Cerebellar cortex (tissue), 1 donor: ENCODE measurements around the gene NUMB.

Source experiments
- DNase-seq: peaks from one replicate; pipeline ENCODE4 v3.0.0-alpha.2; 2015; ENCODE audit warnings: low spot score

Gene NUMB

DNA sequence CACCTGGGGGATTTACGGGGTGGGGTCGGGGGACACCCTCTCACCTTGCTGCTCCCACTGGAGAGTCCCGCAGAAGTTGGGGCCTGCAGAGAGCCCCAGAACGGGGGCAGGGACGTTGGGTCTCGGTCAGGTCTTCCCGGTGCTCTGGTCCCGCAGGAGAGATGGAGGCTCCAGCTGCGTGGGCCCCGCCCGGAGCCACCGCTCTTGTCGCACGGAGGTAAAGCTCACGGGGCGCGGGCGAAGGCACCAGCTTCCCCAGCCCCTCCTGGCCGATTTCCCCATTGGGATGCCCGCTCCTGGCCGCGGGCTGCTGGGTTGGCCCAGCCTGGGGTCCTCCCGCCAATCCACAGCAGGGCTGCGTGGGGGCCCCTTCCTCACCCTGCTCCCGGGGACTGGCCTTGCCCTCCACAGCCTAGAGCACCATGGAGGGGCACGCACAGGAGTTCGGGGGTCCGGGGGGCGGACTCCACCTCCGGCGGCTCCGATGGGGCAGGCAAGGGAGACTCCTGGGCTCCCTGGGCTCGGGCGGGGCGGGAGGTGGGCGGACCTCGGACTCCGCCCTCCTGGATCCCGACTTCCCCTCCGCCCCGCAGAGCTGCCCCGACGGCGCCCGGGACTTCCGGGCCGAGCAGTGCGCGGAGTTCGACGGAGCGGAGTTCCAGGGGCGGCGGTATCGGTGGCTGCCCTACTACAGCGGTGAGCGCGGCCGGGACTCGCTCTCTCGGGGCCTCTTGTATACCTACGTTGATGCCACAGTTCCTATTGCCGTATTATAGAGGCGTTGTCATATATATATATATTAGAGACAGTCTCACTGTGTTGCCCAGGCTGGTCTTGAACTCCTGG, 212.6 kb downstream of the NUMB start:
- DNase-seq: no peak

DNA sequence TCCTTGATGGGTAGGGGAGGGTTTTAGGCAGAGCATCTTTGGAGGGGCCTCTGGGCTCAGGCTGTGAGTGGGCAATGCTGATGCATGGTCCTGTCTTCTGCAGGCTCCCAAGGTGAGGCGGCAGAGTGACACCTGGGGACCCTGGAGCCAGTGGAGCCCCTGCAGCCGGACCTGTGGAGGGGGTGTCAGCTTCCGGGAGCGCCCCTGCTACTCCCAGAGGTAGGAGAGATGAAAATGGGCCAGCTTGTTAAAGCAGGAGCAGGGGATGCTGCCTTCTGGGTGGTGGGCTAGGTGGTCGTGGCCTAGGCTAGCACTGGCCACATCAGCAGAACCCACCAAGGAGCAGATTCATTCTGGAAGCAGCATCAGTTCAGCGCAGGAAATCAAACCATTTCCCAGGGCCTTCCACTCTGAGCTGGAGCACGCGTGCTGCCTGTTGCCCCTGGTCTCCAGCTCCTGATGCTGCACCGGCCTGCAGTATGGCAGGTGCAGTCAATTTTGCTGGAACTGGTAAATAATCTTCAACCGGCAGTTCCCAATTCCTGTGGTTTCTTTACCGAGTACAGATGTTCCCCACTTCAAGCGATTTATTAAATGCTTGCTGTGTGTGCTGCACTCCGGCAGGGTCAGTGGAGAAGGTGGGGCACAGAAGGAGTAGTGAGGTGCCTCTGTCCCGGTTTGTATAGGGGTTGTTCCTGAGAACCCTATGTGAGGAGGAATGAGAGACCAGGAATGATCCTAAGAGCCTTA, 213.6 kb downstream of the NUMB start:
- no peak for DNase-seq

DNA sequence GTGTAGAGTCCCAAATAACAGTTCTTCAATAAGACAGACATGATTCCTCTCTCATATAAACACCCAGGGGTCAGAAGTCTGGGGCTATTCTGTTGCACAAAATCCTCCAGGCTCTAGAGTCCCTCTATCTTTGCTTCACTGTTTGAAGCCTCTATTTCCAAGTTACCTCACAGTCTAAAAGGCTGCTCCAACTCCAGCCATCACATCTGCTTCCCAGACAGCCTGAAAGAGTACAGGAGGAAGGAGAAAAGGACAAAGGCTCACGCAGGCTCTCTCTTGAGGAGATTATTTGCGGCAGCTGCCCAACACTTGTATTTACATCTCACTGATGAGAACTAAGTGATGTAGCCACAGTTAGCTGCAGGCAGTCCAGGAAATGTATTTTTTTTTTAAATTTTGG, 214.6 kb downstream of the NUMB start:
- no peak for DNase-seq

DNA sequence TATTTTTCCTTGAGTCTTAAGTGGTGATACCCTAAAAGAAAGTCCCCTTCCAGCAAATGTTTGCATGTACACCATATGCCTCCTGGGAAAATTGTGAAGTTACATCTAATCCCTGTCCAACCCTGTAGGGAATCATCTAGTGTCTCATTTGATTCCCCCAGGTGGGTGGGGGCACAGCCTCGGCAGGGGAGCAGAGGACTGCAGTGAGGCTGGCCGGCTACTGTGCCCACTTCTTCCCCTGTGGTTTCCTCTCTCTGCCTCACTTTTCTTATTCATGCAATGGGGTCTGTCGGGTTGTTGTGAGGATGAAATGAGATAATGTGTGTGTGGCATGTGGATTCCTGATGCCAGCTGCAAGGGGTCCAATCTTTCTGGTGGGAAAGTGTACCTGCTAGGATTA, 215.0 kb downstream of the NUMB start:
- DNase-seq: no peak

DNA sequence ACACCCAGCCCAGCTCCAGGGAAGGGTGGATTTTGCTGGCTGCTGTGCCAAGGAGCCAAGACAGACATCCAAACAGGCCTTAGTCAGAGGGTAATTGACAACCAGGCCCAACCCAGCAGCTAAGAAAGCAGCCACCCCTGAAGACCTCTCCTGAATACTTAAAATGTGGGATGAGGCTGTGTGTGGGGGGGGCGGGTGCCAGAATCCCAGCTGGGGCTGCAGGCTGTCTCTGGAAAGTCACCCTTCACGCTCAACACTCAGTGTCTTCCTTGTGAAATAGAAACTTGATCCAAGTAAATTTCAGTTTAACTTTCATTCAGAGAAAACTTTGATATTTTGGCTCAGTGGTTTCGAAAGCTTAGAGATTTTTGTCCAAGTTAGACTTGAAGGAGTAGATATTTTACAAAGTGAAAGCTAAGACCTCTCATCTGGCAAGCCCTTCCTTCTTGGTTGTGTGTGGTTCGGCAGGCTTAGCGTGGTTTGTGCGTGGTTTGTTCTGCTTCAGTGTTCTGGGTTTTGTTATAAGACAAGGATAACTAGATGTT, 215.9 kb downstream of the NUMB start:
- no peak for DNase-seq

DNA sequence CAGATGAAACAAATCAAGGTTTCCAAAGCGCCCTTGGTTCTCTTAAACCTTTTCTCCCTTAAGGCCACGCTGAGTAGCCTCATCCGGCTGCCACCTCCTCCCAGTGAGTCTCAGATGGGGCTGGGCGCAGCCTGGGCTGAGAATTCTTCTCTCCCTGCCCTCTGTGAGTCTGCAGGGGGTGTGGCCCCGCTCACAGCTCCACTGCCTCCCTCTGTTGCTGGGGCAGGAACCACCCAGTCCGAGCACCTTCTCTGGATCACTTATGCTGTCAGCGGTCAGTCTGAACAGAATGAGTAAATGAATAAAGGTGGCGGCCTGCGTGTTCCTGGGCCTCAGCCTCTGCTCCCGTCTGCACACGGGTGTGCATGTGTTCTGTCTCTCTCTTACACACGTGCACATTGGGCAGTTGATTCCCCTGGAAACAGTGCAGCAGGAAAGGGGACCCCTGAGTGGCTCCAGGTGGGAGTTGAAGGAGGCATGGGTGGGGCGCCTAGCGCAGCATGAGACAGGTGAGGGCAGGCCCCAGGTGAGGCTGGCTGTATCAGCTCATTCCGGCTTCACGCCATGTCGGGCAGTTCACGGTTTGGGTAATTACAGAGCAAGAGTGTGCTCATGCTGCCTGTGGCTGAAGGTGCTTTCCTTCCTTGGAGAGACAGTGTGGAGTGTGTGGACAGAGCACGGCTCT, 216.7 kb downstream of the NUMB start:
- no peak for DNase-seq

DNA sequence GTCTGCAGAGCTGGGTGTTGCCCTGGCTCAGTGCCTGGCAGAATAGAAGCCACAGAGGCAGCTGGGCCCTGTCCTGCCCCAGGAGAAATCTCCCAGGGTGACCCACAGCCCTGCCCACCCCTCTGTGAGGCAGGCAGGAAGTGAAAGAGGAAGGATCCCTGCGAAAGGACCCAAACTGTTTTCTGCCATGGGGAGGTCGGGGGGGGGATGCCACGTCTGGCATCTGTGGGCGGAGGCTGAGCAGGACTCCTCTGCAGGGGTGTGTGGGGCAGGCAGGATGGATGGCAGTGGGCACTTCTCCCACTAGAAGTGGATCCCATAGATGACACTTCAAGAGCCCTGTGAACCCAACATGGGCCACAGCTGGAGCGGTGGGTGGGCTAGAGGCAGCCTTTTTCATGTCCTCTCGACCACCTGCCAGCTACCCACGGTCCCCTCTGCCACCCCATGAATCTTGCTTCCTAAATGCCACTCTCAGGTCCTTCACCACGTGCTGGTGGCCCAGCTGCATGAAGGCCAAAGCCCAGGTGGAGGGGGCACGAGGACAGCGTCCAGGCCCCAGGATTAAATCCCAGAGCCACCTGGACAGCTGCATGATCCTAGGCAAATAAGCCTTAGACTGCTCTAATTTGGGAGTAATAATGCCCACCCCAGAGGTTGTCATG, 217.4 kb downstream of the NUMB start:
- no peak for DNase-seq

DNA sequence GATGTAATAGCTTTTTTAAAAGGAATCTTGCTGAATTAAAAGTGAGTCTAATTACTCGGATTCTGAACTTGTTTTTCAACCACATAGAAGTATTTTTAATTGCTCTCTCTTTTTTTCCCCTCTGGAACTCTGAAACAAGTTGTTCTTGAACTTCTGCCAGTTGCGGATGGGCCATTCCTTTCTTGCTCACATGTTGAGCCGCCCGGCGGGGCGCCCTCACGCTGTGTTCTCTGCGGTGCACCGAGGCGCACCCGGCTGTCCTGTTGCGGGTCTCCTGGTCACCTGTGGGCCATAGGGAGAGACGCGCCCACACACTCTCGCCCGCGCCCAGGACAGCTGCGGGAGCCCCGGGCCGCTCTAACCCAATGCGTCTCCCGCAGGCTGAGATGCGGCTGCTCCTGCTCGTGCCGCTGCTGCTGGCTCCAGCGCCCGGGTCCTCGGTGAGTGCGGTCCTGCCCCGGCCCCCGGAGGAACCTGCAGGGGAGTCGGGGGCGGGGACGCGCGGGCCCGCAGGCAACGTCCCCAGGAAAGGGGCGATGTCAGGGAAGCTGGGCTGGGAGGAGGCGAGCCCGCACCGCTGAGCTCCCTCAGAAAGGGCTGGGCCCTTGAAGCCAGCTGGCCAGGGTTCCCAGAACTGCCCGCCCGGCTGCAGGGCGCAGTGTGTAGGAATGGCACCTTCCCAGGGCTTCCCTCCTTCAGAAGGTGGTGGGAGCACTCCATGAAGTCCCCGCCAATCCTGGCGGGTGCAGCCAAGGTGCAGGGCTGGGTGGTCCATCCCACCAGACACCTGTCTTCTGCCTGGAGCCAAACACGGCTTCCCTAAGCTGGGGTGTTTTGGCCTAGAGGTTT, 218.7 kb downstream of the NUMB start:
- peak; percentile 7 for DNase-seq

DNA sequence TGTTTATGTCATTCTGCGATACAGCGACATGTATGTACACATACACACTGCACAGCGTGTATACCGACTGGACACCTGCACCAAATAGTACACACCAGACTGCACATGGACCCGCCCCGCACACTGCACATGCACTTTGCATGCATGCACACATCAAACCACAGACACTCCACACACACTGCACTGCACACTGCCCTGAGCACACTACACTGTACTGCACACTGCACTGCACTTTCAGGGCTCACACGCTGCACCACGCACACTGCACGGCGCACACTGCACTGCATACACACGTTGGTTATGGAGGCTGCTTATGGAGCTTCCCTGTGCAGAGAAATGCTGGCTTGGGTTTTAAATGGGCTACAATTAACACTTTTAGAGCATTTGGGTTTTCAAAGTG, 219.4 kb downstream of the NUMB start:
- DNase-seq: no peak

DNA sequence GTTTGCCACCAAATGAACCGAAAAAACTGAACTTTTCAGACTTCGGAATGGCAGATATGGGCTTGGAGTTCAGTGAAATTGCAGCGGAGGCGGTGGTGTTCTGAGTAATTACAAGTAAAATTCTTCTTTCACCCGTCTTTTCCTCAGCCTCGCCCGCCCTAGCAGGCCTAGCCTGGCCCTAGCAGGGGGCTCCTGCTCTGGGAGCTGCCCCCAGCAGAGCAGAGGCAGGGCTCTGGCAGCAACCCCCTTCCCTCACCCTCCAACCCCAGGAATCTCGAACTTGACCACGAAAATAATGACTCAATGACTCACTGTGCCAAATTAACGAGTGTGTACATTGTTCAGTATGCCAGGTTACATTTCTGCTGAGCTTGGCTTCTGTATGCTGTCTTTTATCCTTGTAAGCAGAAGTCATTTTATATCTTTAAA, 219.9 kb downstream of the NUMB start:
- no peak for DNase-seq

DNA sequence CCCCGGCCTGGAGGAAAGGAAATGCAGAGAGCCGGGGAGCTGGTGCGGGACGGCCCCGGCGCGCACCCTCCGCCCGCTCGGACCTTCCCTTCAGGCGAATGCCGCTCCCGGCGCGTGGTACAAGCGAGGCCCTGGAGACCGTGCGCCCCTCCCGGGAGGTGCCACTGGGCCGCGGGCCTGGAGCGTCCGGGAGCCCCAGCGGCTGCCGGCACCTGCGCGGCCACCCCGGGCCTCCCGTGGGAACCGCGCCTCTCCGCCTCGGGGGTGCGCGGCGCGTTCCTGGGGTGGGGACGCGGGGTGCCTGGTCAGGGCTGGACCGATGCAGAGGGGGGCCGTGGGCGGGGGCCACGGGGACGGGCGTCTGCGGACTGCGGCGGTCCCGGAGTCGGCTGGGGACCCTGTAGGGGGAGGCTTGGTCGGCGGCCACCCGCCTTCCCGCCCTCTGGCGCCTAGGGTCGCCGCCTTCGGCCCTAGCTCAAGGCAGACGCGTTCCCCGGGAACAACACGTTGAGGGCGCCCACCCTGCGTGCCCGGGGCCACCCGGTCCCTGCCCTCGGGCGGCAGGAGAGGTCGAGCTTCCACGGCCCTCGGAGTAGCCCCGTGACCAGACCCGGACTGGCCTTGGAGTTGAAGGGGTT, 220.4 kb downstream of the NUMB start:
- DNase-seq: no peak

DNA sequence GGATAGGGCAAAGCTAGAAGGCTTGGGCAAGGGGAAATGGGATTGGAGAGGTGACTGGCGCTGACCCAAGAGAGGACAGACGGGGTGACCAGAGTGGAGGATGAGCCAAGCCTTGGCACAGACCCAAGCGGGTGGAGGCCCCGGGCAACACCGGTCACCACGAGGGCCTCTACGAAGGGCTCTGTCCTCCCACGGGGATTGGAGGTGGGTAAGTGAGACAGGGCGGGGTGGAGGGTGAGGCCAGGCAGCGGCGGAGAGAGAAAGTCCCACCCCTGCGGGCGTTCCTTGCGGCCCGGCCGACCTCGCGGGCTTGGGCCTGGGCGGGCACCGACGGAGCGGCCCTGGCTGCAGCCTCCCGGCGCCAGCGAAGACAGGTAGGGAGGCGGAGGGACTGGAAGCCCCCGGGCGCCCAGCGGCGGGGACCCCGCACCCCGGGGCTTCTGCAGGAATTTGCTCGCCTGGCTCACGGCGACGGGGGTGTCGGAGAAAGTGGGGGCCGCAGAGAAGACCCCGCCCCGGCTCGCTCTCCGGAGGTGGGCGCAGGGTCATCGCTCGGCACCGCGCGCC, 221.0 kb downstream of the NUMB start, which contains the start of gene PAPLN:
TSS of gene PAPLN (plus strand) at position 288 of the 567 bp plus-strand sequence. CDS start 2,273 bp downstream, outside the sequence.
- DNase-seq: no peak

DNA sequence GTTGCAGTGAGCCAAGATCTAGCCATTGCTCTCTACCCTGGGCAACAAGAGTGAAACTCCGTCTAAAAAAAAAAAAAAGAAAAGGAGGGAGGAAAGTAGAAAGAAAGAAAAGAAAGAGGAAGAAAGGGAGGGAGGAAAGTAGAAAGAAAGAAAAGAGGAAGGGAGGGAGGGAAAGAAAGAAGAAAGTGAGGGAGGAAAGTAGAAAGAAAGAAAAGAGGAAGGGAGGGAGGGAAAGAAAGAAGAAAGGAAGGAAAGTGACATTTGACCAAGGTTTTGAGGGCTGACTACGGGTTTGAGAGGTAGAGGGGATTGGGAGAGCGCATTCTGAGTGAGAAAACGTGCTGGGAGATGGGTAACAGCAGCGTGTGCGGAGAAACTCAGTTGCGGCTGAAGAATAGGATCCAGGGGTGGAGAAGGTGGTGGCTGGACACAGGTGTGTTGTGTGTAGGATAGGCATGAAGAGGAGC, 221.6 kb downstream of the NUMB start:
- DNase-seq: no peak

DNA sequence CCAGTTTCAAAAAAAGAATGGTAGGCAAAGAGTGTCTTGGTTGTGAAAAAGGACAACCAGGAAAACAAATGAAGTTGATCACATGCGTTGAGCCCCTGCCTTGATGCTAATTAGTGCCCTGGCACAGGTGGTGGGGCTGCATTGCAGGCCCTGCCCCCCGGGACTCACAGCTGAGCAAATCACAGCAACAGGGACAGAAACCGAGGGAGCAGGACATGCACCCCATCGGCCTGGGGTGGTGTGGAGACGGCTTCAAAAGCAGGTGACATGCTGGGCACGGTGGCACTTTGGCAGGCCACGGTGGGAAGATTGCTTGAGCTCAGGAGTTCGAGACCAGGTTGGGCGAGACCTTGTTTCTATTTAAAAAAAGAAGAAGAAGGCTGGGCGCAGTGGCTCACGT, 222.2 kb downstream of the NUMB start:
- DNase-seq: no peak

DNA sequence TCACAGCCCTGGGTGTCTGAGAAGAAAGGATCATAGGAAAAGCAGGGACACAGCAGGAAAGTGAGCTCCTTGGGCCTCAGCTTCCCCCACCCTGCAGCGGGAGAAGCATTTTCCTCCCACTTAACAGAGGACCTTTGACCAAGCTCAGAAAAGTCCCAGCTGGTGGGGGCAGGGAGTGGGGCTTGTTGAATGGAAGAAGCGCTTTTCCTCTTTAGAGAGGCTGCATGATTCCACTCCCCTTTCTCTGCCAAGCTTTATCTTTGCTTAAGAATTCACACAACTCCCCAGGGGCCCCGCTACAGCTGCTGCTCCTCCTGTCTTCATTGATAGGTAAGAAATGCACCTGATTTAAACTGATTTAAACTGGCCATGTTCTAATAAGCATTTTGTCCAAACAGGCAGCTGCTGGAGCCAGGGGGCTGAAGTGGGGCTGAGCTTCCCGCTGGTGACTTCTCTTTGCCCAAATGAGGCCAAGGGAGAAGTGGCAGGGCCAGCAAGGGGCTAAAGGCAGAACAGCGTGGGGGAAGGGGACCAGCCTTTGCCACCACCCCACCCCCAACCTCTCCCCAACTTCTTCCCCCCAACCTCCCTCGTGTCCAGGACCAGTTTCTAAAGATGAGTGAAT, 222.7 kb downstream of the NUMB start:
- no peak for DNase-seq

DNA sequence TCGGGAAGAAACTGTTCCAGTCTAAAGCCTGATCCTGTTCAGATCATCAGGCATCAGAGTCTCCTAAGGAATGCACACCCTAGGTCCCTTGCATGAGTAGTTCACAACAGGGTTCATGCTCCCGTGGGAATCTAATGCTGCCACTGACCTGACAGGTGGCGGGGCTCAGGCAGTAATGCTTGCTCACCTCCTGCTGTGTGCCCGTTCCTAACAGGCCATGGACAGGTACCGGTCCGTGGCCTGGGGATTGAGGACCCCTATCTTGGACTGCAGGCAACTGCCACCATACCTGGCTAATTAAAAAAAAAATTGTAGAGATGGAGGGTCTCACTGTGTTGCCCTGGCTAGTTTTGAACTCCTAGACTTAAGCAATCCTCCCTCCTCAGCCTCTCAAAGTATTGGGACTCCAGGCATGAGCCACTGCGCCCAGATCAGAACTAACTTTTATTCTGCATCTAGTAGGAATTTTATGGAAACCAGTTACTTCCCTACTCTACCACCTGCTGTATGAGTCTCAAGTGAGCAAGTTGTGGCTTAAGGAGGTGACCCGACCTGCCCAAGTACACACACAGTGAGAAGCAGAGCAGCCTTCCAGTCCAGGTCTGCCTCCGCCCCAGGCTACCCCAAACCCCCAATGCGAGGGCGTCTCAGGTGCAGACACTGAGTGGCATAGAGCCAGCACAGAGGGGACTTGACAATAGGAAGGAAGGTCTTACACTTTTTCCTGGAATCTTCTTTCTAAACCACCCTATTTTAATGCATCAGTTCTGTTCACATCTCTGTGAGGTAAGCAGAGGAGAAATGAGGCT, 223.6 kb downstream of the NUMB start:
- no peak for DNase-seq

DNA sequence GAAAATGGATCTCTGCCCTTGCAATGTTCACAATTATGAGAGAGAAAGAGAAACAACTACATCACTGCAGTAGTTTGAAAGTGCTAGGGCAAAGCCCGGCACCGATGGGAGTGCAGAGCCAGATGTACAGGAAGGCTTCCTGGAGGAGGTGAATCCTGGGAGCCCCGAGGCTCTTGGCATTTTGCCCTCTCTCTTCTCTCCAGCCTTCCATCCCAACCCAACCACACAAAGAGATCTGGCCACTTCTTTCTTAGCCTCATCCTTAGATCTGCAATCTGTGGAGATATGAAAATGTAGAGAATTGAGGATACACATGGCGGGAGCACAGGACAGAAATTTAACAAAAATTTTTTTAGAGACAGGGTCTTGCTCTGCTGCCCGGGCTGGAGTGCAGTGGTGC, 224.3 kb downstream of the NUMB start:
- no peak for DNase-seq

DNA sequence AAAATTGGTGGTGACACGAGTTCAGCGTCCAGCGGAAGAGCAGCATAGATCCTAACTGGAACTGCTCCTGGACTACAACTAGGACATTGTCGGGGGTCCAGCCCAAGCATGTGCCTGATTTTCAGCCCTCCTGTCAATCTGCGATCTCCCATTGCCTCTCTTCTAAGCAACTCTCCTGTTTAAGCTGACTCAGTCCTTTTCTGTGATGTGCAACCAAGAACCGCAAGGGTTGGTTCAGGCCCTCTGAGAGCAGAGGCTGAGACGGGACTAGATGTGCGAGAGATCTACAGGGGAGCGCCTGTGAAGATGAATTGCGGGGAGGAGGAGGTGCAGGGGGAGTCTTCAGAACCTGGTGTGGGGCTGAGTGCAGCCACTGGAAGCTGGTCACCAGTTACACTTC, 224.8 kb downstream of the NUMB start:
- no peak for DNase-seq

DNA sequence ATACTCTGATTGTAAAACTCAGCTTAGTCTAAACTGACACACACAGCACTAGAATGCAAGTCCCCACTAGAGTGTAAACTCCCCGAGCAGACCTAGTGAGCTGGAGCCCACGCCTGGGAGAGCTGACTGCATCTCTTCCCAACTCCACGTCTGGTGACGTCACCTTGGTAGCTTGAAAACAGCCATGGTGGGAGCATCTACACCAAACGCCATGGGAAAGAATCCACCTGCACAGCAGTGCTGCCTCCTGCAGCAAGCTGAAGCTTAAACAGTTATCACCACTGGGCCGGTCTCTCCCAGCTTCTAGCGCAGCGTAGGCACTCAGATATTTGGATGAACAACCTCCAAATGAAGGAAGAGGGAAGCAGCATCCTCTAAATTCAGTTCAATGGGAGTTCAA, 225.4 kb downstream of the NUMB start:
- DNase-seq: no peak
